ENCODE measurements around the gene DGKA.

Gene DGKA

DNA sequence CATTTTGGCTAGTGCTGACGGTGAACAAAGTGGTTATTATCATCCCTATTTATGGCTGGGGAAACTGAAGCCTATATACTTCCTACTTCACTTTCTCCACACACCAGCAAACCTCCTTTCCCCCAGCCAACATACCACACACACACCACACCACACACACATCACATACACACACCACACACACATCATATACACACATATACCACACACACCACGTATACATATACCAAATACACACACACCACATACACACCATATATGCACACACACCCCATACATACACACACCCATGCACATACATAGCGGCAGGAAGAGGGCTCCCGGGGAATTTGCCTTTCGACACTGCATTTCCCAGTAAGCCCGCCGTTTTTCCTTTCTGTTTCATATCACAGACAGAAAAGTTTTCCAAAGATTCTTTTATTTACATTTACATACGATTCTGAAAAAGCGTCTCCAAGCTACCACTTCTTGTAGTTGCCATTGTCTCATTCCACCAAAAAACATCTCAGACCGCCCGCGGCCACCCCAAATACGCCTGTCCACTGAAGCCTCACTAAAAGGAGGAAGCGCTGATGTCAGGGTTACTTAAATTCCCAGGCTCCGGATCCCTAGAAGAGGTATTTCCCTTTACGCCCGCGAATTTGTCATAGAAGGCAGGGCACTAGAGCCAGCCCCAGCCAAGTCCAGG is 42.1 kb downstream of the DGKA start (continued):
- TF ChIP-seq OSR1 (CRISPR knock-in tag; IDR thresholded peaks at IDR 0.05) (no peak), ESRRG (CRISPR knock-in tag; IDR thresholded peaks at IDR 0.05) (no peak)

DNA sequence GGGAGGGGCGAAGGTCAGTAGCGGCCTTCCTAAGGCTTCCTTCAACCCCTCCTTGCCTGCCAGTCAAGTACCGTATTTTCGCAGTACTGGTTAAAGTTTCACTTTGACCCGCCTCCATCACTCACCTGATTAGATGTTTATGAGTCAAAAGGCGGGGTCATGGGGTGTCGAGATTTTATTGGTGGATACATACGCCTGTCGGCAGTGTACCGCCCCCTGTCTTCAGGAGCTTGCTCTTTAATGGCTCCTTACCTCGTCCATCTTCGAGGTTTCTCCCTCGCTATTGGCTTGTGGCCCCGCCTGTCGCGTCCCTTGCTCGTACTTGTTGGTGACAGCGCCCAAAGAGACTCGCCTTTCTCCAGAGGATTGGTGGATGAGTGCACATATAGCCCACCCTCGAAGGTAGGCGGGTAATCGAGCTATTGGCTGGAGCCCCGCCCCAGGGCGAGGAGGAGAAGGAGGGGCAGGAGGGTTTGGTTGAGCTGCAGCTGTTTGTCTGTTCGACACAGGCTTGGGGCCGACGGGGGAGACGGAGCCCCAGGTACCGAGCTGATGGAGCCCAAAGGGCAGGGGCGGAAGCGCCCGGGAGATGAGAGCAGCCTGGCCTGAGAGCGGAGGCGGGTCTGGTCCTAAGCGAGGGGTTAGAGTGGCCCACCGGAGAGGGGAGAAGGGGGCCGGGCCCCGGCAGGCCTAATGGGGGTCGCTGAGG is 42.8 kb downstream of the DGKA start, which contains the start of gene RAB5B:
RAB5B (plus strand) TSS at position 480 of the 709 bp plus-strand sequence. CDS start 12,883 bp downstream, outside the sequence.
- ATAC-seq, result peak; percentile 95
- TF ChIP-seq SNAI2 (CRISPR knock-in tag; IDR thresholded peaks at IDR 0.05) (no peak), PPARA (CRISPR knock-in tag; IDR thresholded peaks at IDR 0.05; ENCODE audit: borderline replicate concordance) (no peak), ZFP3 (CRISPR knock-in tag; IDR thresholded peaks at IDR 0.05) (no peak), ZNF565 (CRISPR knock-in tag; conservative IDR thresholded peaks at IDR 0.05; ENCODE audit: low read depth) (no peak), ZFP30 (CRISPR knock-in tag; IDR thresholded peaks at IDR 0.05) (no peak), ESRRG (CRISPR knock-in tag; IDR thresholded peaks at IDR 0.05) (no peak), RARB (CRISPR knock-in tag; IDR thresholded peaks at IDR 0.05) (no peak), TOX (CRISPR knock-in tag; IDR thresholded peaks at IDR 0.05; ENCODE audit: borderline replicate concordance) (no peak), GLIS3 (CRISPR knock-in tag; IDR thresholded peaks at IDR 0.05) (no peak)
- TF ChIP-seq, protein P1, sequence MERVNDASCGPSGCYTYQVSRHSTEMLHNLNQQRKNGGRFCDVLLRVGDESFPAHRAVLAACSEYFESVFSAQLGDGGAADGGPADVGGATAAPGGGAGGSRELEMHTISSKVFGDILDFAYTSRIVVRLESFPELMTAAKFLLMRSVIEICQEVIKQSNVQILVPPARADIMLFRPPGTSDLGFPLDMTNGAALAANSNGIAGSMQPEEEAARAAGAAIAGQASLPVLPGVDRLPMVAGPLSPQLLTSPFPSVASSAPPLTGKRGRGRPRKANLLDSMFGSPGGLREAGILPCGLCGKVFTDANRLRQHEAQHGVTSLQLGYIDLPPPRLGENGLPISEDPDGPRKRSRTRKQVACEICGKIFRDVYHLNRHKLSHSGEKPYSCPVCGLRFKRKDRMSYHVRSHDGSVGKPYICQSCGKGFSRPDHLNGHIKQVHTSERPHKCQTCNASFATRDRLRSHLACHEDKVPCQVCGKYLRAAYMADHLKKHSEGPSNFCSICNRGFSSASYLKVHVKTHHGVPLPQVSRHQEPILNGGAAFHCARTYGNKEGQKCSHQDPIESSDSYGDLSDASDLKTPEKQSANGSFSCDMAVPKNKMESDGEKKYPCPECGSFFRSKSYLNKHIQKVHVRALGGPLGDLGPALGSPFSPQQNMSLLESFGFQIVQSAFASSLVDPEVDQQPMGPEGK (CRISPR knock-in tag; IDR thresholded peaks at IDR 0.05; ENCODE audit: borderline replicate concordance), result no peak
- TF ChIP-seq, protein P2, sequence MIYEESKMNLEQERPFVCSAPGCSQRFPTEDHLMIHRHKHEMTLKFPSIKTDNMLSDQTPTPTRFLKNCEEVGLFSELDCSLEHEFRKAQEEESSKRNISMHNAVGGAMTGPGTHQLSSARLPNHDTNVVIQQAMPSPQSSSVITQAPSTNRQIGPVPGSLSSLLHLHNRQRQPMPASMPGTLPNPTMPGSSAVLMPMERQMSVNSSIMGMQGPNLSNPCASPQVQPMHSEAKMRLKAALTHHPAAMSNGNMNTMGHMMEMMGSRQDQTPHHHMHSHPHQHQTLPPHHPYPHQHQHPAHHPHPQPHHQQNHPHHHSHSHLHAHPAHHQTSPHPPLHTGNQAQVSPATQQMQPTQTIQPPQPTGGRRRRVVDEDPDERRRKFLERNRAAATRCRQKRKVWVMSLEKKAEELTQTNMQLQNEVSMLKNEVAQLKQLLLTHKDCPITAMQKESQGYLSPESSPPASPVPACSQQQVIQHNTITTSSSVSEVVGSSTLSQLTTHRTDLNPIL (CRISPR knock-in tag; IDR thresholded peaks at IDR 0.05; ENCODE audit: low read depth), result no peak

DNA sequence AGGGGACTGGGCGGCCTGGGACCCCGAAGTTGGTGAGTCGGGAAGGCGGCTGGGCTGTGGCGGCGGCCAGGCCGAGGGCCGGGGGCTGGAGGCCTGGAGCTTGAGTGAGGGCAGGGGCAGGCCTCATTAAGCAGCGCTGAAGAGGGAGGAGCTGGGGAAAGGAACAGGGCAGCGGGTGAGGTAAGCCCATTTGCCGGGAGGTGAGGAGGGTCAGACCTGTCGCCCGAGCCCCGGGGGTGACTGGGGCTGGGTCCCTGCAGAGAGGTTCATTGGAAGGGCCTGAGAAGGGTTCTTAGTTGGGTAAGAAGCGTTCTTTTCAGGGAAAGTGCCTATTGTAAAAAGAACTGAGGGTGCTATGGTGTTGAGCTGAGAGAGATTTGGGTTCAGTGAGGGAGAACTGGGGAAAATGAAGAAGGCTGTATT is 43.4 kb downstream of the DGKA start:
- peak; percentile 65 for ATAC-seq
- TF ChIP-seq TOX (CRISPR knock-in tag; IDR thresholded peaks at IDR 0.05; ENCODE audit: borderline replicate concordance) (no peak), ISL1 (CRISPR knock-in tag; IDR thresholded peaks at IDR 0.05) (no peak), ESRRG (CRISPR knock-in tag; IDR thresholded peaks at IDR 0.05) (no peak), SNAI2 (CRISPR knock-in tag; IDR thresholded peaks at IDR 0.05) (no peak), ARNTL (CRISPR knock-in tag; IDR thresholded peaks at IDR 0.05; ENCODE audit: borderline replicate concordance, low read depth) (no peak), ZC3H10 (CRISPR knock-in tag; IDR thresholded peaks at IDR 0.05) (no peak), GLIS3 (CRISPR knock-in tag; IDR thresholded peaks at IDR 0.05) (no peak), OSR1 (CRISPR knock-in tag; IDR thresholded peaks at IDR 0.05) (no peak), CSDC2 (CRISPR knock-in tag; IDR thresholded peaks at IDR 0.05) (no peak)
- TF ChIP-seq, protein P2 (CRISPR knock-in tag; IDR thresholded peaks at IDR 0.05; ENCODE audit: low read depth), result no peak
- TF ChIP-seq, protein P3, sequence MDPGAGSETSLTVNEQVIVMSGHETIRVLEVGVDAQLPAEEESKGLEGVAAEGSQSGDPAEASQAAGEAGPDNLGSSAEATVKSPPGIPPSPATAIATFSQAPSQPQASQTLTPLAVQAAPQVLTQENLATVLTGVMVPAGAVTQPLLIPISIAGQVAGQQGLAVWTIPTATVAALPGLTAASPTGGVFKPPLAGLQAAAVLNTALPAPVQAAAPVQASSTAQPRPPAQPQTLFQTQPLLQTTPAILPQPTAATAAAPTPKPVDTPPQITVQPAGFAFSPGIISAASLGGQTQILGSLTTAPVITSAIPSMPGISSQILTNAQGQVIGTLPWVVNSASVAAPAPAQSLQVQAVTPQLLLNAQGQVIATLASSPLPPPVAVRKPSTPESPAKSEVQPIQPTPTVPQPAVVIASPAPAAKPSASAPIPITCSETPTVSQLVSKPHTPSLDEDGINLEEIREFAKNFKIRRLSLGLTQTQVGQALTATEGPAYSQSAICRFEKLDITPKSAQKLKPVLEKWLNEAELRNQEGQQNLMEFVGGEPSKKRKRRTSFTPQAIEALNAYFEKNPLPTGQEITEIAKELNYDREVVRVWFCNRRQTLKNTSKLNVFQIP (CRISPR knock-in tag; IDR thresholded peaks at IDR 0.05; ENCODE audit: borderline replicate concordance, low read depth), result no peak
- TF ChIP-seq, protein P4, sequence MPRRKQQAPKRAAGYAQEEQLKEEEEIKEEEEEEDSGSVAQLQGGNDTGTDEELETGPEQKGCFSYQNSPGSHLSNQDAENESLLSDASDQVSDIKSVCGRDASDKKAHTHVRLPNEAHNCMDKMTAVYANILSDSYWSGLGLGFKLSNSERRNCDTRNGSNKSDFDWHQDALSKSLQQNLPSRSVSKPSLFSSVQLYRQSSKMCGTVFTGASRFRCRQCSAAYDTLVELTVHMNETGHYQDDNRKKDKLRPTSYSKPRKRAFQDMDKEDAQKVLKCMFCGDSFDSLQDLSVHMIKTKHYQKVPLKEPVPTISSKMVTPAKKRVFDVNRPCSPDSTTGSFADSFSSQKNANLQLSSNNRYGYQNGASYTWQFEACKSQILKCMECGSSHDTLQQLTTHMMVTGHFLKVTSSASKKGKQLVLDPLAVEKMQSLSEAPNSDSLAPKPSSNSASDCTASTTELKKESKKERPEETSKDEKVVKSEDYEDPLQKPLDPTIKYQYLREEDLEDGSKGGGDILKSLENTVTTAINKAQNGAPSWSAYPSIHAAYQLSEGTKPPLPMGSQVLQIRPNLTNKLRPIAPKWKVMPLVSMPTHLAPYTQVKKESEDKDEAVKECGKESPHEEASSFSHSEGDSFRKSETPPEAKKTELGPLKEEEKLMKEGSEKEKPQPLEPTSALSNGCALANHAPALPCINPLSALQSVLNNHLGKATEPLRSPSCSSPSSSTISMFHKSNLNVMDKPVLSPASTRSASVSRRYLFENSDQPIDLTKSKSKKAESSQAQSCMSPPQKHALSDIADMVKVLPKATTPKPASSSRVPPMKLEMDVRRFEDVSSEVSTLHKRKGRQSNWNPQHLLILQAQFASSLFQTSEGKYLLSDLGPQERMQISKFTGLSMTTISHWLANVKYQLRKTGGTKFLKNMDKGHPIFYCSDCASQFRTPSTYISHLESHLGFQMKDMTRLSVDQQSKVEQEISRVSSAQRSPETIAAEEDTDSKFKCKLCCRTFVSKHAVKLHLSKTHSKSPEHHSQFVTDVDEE (CRISPR knock-in tag; IDR thresholded peaks at IDR 0.05), result no peak
- TF ChIP-seq, protein P5, sequence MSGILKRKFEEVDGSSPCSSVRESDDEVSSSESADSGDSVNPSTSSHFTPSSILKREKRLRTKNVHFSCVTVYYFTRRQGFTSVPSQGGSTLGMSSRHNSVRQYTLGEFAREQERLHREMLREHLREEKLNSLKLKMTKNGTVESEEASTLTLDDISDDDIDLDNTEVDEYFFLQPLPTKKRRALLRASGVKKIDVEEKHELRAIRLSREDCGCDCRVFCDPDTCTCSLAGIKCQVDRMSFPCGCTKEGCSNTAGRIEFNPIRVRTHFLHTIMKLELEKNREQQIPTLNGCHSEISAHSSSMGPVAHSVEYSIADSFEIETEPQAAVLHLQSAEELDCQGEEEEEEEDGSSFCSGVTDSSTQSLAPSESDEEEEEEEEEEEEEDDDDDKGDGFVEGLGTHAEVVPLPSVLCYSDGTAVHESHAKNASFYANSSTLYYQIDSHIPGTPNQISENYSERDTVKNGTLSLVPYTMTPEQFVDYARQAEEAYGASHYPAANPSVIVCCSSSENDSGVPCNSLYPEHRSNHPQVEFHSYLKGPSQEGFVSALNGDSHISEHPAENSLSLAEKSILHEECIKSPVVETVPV (CRISPR knock-in tag; IDR thresholded peaks at IDR 0.05), result no peak
